Gastroesophageal sphincter (tissue), 4 donors: ENCODE results near the gene IFT74. TPM values are rescaled to one million over a fixed set of nuclear protein-coding genes. Genes with fewer than 3 reads are reported as not detected.

Experiments
- ATAC-seq: fragments of 150-250 bp; one replicate; pipeline ENCODE4 v1.9.1; 2016; ENCODE audit warnings: mild to moderate bottlenecking, moderate library complexity
- H3K27ac ChIP-seq, 4 donors: fragments of 200-600 bp; sonication (generic) in 3 of 4; 1 replicate in 3 of 4; 2 replicates in 1 of 4; pipeline ENCODE4 v1.5.1; 2016 to 2019
- H3K27me3 ChIP-seq: fragments of 200-600 bp; sonication (generic); one replicate; pipeline ENCODE4 v1.5.1; 2019
- H3K36me3 ChIP-seq, 2 donors: fragments of 200-600 bp; sonication (generic); one replicate each; pipeline ENCODE4 v1.5.1; 2019; ENCODE audit warnings: control low read depth in 1 of 2
- H3K4me1 ChIP-seq, 3 donors: fragments of 200-600 bp; sonication (generic); 1 replicate in 2 of 3; 2 replicates in 1 of 3; pipeline ENCODE4 v1.5.1; 2016 to 2019; ENCODE audit warnings: control low read depth in 2 of 3
- H3K4me3 ChIP-seq, 2 donors: fragments of 200-600 bp; sonication (generic); one replicate each; pipeline ENCODE4 v1.5.1; 2019; ENCODE audit warnings: mild to moderate bottlenecking in 1 of 2, moderate library complexity in 1 of 2
- H3K9me3 ChIP-seq, 3 donors: fragments of 200-600 bp; sonication (generic); one replicate each; pipeline ENCODE4 v1.5.1; 2017 to 2019; ENCODE audit warnings: control low read depth in 2 of 3
- EP300 ChIP-seq: sonication (generic); formaldehyde crosslinking; IDR thresholded peaks from one replicate; pipeline ENCODE4 v1.6.1; 2017; ENCODE audit warnings: antibody characterized with exemption, mild to moderate bottlenecking
- POLR2A ChIP-seq, 2 donors: fragments of 450-650 bp; IDR thresholded peaks; one replicate each; pipeline ENCODE4 v1.6.1; 2017; ENCODE audit warnings: antibody characterized with exemption in 2 of 2, mild to moderate bottlenecking in 2 of 2, moderate library complexity in 1 of 2
- POLR2AphosphoS5 ChIP-seq: sonication (generic); formaldehyde crosslinking; IDR thresholded peaks from one replicate; pipeline ENCODE4 v1.6.1; 2017; ENCODE audit warnings: antibody characterized with exemption
- WGBS, 2 donors: methylation state at CpG; one replicate each; pipeline ENCODE4 v1.1.5; 2018; ENCODE audit warnings: low coverage in 1 of 2; 5-methylcytosine and 5-hydroxymethylcytosine counted together
- total RNA-seq, 4 donors: library from RNA; depleted of rRNA; stranded (reverse); fragments of >200 nt; gene quantifications; one replicate each; pipeline ENCODE4 v1.1.0, GENCODE V29; 2016
- TF ChIP-seq, protein P1 (sequence below), 4 experiments: fragments of 200-600 bp in 2 of 4; fragments of 450-650 bp in 2 of 4; sonication (generic) in 1 of 4; IDR thresholded peaks; one replicate each; pipeline ENCODE4 v1.5.1; 2017 to 2019; ENCODE audit warnings: antibody characterized with exemption in 4 of 4, mild to moderate bottlenecking in 2 of 4, moderate library complexity in 2 of 4

IFT74 gene
- total RNA-seq, 4 donors from 2014 or later, result 16.7 to 28.0 (median 19.2) TPM

DNA sequence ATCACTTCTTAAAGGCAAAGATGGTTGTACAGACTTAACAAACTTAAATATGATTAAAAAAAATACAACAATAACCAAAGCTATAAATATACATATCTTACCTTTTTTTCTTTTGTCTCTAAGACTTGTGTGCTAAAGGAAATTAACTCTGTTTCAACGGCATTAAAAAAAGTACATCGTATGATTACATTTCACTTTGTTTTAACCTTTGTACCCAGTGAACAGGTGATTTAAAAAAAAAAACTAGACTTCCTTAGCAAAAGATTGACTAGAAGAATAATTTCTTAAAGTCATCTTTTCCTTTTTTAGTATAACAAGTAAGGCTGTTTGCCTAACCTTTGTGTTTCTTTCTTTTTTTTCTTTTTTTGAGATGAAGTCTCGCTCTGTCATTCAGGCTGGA lies 49.3 kb downstream of the IFT74 start, which contains the start of gene LRRC19:
Gene LRRC19, minus strand, starts transcription at position 182 of the 400 bp plus-strand sequence. CDS start 5,978 bp downstream, outside the sequence.
- ATAC-seq, result no peak
- TF ChIP-seq POLR2AphosphoS5 (no peak), POLR2A (IDR thresholded peaks at IDR 0.05) (no peak), EP300 (no peak)
- TF ChIP-seq, protein P1, sequence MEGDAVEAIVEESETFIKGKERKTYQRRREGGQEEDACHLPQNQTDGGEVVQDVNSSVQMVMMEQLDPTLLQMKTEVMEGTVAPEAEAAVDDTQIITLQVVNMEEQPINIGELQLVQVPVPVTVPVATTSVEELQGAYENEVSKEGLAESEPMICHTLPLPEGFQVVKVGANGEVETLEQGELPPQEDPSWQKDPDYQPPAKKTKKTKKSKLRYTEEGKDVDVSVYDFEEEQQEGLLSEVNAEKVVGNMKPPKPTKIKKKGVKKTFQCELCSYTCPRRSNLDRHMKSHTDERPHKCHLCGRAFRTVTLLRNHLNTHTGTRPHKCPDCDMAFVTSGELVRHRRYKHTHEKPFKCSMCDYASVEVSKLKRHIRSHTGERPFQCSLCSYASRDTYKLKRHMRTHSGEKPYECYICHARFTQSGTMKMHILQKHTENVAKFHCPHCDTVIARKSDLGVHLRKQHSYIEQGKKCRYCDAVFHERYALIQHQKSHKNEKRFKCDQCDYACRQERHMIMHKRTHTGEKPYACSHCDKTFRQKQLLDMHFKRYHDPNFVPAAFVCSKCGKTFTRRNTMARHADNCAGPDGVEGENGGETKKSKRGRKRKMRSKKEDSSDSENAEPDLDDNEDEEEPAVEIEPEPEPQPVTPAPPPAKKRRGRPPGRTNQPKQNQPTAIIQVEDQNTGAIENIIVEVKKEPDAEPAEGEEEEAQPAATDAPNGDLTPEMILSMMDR (IDR thresholded peaks at IDR 0.05), result no peak
- no peak within 1 kb of the TSS for H3K4me3 ChIP-seq

DNA sequence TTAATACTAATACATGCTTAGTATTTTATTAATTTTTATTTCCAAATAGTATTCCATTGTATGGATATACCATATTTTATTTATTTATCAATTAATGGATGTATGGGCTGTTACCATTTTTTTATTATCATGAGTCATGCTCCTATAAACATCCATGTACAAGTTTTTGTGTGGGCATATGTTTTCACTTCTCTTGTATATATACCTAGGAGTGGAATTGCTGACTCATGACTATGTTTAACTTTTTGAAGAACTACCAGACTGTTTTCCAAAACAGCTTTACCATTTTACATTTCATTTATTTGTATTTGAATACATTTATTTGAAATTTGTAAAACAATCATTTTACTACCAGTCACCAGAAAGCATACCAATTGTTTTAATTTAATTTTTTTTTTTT lies 63.4 kb downstream of the IFT74 start:
- ATAC-seq, result no peak
- Histone ChIP-seq H3K27ac (no peak overlapping the region), H3K4me3 (no peak overlapping the region), H3K4me1 (no peaks in the 10 kb centered on the region), H3K9me3 (no peaks in the 10 kb centered on the region), H3K27me3 (no peaks in the 10 kb centered on the region), H3K36me3 (peaks cover 0 to 84% of the 10 kb centered on the region in 2 donors)
- TF ChIP-seq EP300 (no peak), POLR2AphosphoS5 (no peak), POLR2A (IDR thresholded peaks at IDR 0.05) (no peak)
- TF ChIP-seq, protein P1 (IDR thresholded peaks at IDR 0.05), result no peak

More for the DNA sequence above, 49.3 kb downstream of the IFT74 start, which contains the start of gene LRRC19:
- Histone ChIP-seq H3K27me3 (no peaks in the 10 kb centered on the region), H3K27ac (no peak within 1 kb of the TSS), H3K36me3 (peaks cover 0 to 29% of the 10 kb centered on the region in 2 donors), H3K4me1 (no peaks in the 10 kb centered on the region), H3K9me3 (no peaks in the 10 kb centered on the region)
- WGBS, 2 donors, result 88 to 89% methylated on average over 3 of the region's 3 CpGs

GRCh38 chr9:27022920-27023319 lies 66.7 kb downstream of the IFT74 start:
- Histone ChIP-seq H3K4me3 (no peak overlapping the region), H3K36me3 (peaks cover 0 to 56% of the 10 kb centered on the region in 2 donors), H3K4me1 (no peaks in the 10 kb centered on the region), H3K27me3 (no peaks in the 10 kb centered on the region), H3K27ac (no peak overlapping the region), H3K9me3 (no peaks in the 10 kb centered on the region)
- WGBS, 2 donors, result 100% methylated on average over 1 of the region's 5 CpGs
- ATAC-seq, result no peak
- TF ChIP-seq, protein P1 (IDR thresholded peaks at IDR 0.05), result no peak
- no peak for TF ChIP-seq POLR2A (IDR thresholded peaks at IDR 0.05)
- no peak for TF ChIP-seq EP300
- TF ChIP-seq POLR2AphosphoS5, result no peak

DNA sequence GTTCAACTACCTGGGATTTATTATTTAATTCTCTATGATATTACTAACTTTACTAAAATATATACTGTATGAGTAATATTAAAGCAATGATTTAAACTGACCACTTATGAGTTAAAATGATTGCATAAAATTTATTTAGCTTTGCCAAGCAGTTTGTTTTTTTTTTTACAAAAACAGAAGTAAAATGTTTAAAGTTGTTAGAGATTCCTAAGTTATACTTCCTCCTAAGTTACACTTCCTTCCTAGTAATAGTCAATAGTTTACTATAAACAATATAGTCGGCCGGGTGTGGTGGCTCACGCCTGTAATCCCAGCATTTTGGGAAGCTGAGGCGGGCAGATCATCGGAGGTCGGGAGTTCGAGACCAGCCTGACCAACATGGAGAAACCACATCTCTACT lies 73.0 kb downstream of the IFT74 start:
- ATAC-seq, result no peak
- no peaks in the 10 kb centered on the region for H3K9me3 ChIP-seq
- 90 to 91% methylated on average over 7 of the region's 7 CpGs for WGBS, 2 donors
- TF ChIP-seq POLR2AphosphoS5 (no peak), EP300 (no peak), POLR2A (IDR thresholded peaks at IDR 0.05) (no peak)
- TF ChIP-seq, protein P1 (IDR thresholded peaks at IDR 0.05), result no peak
- H3K27ac ChIP-seq, result no peak overlapping the region
- H3K4me1 ChIP-seq, result no peaks in the 10 kb centered on the region
- H3K4me3 ChIP-seq, result no peak overlapping the region
- H3K36me3 ChIP-seq, result peaks cover 0 to 28% of the 10 kb centered on the region in 2 donors
- H3K27me3 ChIP-seq, result no peaks in the 10 kb centered on the region

- no peak for ATAC-seq
- no peaks in the 10 kb centered on the region for H3K27me3 ChIP-seq
- 2 to 5% methylated on average over 4 of the region's 4 CpGs for WGBS, 2 donors
- H3K9me3 ChIP-seq, result no peaks in the 10 kb centered on the region
- H3K4me3 ChIP-seq, result no peak overlapping the region
- no peaks in the 10 kb centered on the region for H3K4me1 ChIP-seq
- TF ChIP-seq, protein P1 (IDR thresholded peaks at IDR 0.05), result peak; percentile 49 to 82 (median 76)
- TF ChIP-seq POLR2A (IDR thresholded peaks at IDR 0.05) (no peak), EP300 (no peak), POLR2AphosphoS5 (no peak)
- peaks cover 0 to 47% of the 10 kb centered on the region in 2 donors for H3K36me3 ChIP-seq
- H3K27ac ChIP-seq, result no peak overlapping the region
Measured at GRCh38 chr9:27033815-27034403, 77.7 kb downstream of the IFT74 start.
